Breast epithelium (tissue), 3 donors: ENCODE data around the gene CXCR1. TPM values are rescaled to one million over a fixed set of nuclear protein-coding genes. Genes with fewer than 3 reads are reported as not detected.

ENCODE experiments used
- total RNA-seq, 3 donors: library from RNA; depleted of rRNA; stranded (reverse); fragments of >200 nt; gene quantifications; one replicate each; pipeline ENCODE4 v1.1.0, GENCODE V29; 2016

Gene CXCR1
- total RNA-seq, 3 donors from 2014 or later = 0.16 TPM; not detected in 2

Other genes with a start within 250 kb of the CXCR1 start
- 100 to 1,000 TPM; 141 to 577 (median 154) TPM for gene TNS1, start 164.0 kb downstream of the CXCR1 start, total RNA-seq
- 1 to 10 TPM in 1 of 3 donors, not detected in 2; 2.8 TPM for gene RUFY4, start 97.7 kb downstream of the CXCR1 start, total RNA-seq
- under 1 TPM in 2 of 3 donors, not detected in 1; 0.16 to 0.33 TPM for gene CXCR2, start 40.9 kb downstream of the CXCR1 start, total RNA-seq
- gene ARPC2, start 50.2 kb upstream of the CXCR1 start, total RNA-seq = 100 to 1,000 TPM; 212 to 336 (median 248) TPM
- 10 to 100 TPM in 1 of 3 donors, 1 to 10 TPM in 2; 5.2 to 22.2 (median 8.5) TPM for gene GPBAR1, start 94.1 kb upstream of the CXCR1 start, total RNA-seq
- 100 to 1,000 TPM; 150 to 164 (median 151) TPM for gene AAMP, start 103.2 kb upstream of the CXCR1 start, total RNA-seq
- 10 to 100 TPM; 30.2 to 48.3 (median 35.6) TPM for gene PNKD, start 103.6 kb upstream of the CXCR1 start, total RNA-seq
- gene TMBIM1, start 125.5 kb upstream of the CXCR1 start, total RNA-seq = 100 to 1,000 TPM; 168 to 330 (median 170) TPM
- gene CATIP, start 189.9 kb upstream of the CXCR1 start, total RNA-seq = under 1 TPM in 1 of 3 donors, not detected in 2; 0.44 TPM
- gene SLC11A1, start 215.3 kb upstream of the CXCR1 start, total RNA-seq = 10 to 100 TPM; 14.4 to 53.4 (median 17.9) TPM
- 100 to 1,000 TPM in 1 of 3 donors, 10 to 100 TPM in 2; 83.9 to 113 (median 95.9) TPM for gene CTDSP1, start 232.9 kb upstream of the CXCR1 start, total RNA-seq